Spinal cord (tissue), 10 donors: ENCODE data around the gene FAM204A. TPM values are rescaled to one million over a fixed set of nuclear protein-coding genes. Genes with fewer than 3 reads are reported as not detected.

Experiments used
- DNase-seq, 6 donors: peaks; one replicate each; pipeline versions ENCODE4 v3.0.0 to v3.0.0-alpha.2; 2013 to 2015; ENCODE audit warnings: low spot score in 6 of 6, low read depth in 4 of 6
- H3K27ac ChIP-seq: one replicate; pipeline ENCODE4 v1.5.1; 2013; ENCODE audit warnings: low read depth, low read length, control low read depth
- H3K27me3 ChIP-seq: one replicate; pipeline ENCODE4 v1.6.1; 2013; ENCODE audit warnings: low read length; ENCODE audit not compliant: control insufficient read depth, insufficient read depth
- H3K36me3 ChIP-seq: one replicate; pipeline ENCODE4 v1.6.1; 2013; ENCODE audit warnings: low read length; ENCODE audit not compliant: control insufficient read depth, insufficient read depth
- H3K4me1 ChIP-seq: one replicate; pipeline ENCODE4 v1.6.1; 2013; ENCODE audit warnings: low read length; ENCODE audit not compliant: control insufficient read depth, insufficient read depth
- H3K4me3 ChIP-seq: one replicate; pipeline ENCODE4 v1.5.1; 2013; ENCODE audit warnings: low read depth, low read length, control low read depth
- H3K9me3 ChIP-seq: one replicate; pipeline ENCODE4 v1.6.1; 2013; ENCODE audit warnings: low read length; ENCODE audit not compliant: control insufficient read depth, insufficient read depth
- WGBS: methylation state at CpG from one replicate; pipeline ENCODE4 v1.1.5; 2013; ENCODE audit warnings: missing lambda C conversion rate; ENCODE audit not compliant: insufficient coverage; 5-methylcytosine and 5-hydroxymethylcytosine counted together
- polyA plus RNA-seq, 2 donors: library from polyadenylated mRNA; unstranded; fragments of 120-200 nt; gene quantifications; one replicate each; pipeline ENCODE4 v1.2.1, GENCODE V29; 2013; ENCODE audit not compliant: insufficient read length in 2 of 2
- total RNA-seq, 2 donors: library from RNA; depleted of rRNA in 1 of 2; stranded (reverse); fragments of 120-200 nt in 1 of 2; fragments of >200 nt in 1 of 2; gene quantifications; one replicate each; pipeline versions ENCODE4 v1.2.3 to v1.2.4, GENCODE V29; 2013 to 2014
- donor health status: healthy.

The FAM204A gene
- total and polyA plus RNA-seq, 4 donors = 56.9 to 85.2 (median 63.4) TPM

GRCh38 chr10:118258285-118258684 is 83.8 kb downstream of the FAM204A start:
- peaks cover 15% of the 10 kb centered on the region for H3K27me3 ChIP-seq
- WGBS = no CpG with 5 or more reads among the region's 3 CpGs
- no peaks in the 10 kb centered on the region for H3K36me3 ChIP-seq
- no peak for DNase-seq
- H3K9me3 ChIP-seq = no peaks in the 10 kb centered on the region
- no peak overlapping the region for H3K4me3 ChIP-seq
- no peak overlapping the region for H3K27ac ChIP-seq
- peaks cover 3% of the 10 kb centered on the region for H3K4me1 ChIP-seq

GRCh38 chr10:118256825-118257570 is 85.1 kb downstream of the FAM204A start:
- Histone ChIP-seq H3K9me3 (no peaks in the 10 kb centered on the region), H3K27ac (no peak overlapping the region), H3K27me3 (peaks cover 10% of the 10 kb centered on the region), H3K4me1 (peaks cover 3% of the 10 kb centered on the region), H3K36me3 (no peaks in the 10 kb centered on the region), H3K4me3 (no peak overlapping the region)
- no peak for DNase-seq
- 64% methylated on average over 4 of the region's 7 CpGs for WGBS

- no peak for DNase-seq
- H3K27ac ChIP-seq = no peak overlapping the region
- WGBS = 60% methylated on average over 3 of the region's 5 CpGs
- H3K36me3 ChIP-seq = no peaks in the 10 kb centered on the region
- H3K4me3 ChIP-seq = no peak overlapping the region
- peaks cover 3% of the 10 kb centered on the region for H3K4me1 ChIP-seq
- peaks cover 10% of the 10 kb centered on the region for H3K27me3 ChIP-seq
- H3K9me3 ChIP-seq = no peaks in the 10 kb centered on the region
Observed at GRCh38 chr10:118256209-118256608, 85.9 kb downstream of the FAM204A start.

- DNase-seq = no peak
- Histone ChIP-seq H3K27ac (no peak overlapping the region), H3K27me3 (peaks cover 11% of the 10 kb centered on the region), H3K4me1 (peaks cover 3% of the 10 kb centered on the region), H3K4me3 (no peak overlapping the region), H3K36me3 (no peaks in the 10 kb centered on the region), H3K9me3 (no peaks in the 10 kb centered on the region)
- WGBS = 74% methylated on average over 4 of the region's 8 CpGs
Observed at GRCh38 chr10:118255355-118255754, 86.8 kb downstream of the FAM204A start.

- 63% methylated on average over 2 of the region's 4 CpGs for WGBS
- Histone ChIP-seq H3K27me3 (peaks cover 14% of the 10 kb centered on the region), H3K4me3 (no peak overlapping the region), H3K36me3 (no peaks in the 10 kb centered on the region), H3K4me1 (peaks cover 3% of the 10 kb centered on the region), H3K9me3 (no peaks in the 10 kb centered on the region), H3K27ac (no peak overlapping the region)
- no peak for DNase-seq
Observed at GRCh38 chr10:118254654-118255053, 87.5 kb downstream of the FAM204A start.

GRCh38 chr10:118253397-118253796 is 88.7 kb downstream of the FAM204A start:
- H3K4me1 ChIP-seq = peaks cover 3% of the 10 kb centered on the region
- H3K27ac ChIP-seq = no peak overlapping the region
- DNase-seq = no peak
- no peak overlapping the region for H3K4me3 ChIP-seq
- H3K27me3 ChIP-seq = peaks cover 19% of the 10 kb centered on the region
- no peaks in the 10 kb centered on the region for H3K9me3 ChIP-seq
- WGBS = 98% methylated on average over 3 of the region's 7 CpGs
- no peaks in the 10 kb centered on the region for H3K36me3 ChIP-seq

GRCh38 chr10:118251791-118252190 is 90.3 kb downstream of the FAM204A start:
- no peaks in the 10 kb centered on the region for H3K9me3 ChIP-seq
- no peaks in the 10 kb centered on the region for H3K36me3 ChIP-seq
- peaks cover 25% of the 10 kb centered on the region for H3K27me3 ChIP-seq
- no peak overlapping the region for H3K4me3 ChIP-seq
- H3K27ac ChIP-seq = no peak overlapping the region
- WGBS = 86% methylated on average over 6 of the region's 7 CpGs
- H3K4me1 ChIP-seq = peaks cover 3% of the 10 kb centered on the region
- DNase-seq = no peak

GRCh38 chr10:118249714-118250113 is 92.4 kb downstream of the FAM204A start:
- peaks cover 46% of the 10 kb centered on the region for H3K27me3 ChIP-seq

More at GRCh38 chr10:118249714-118250113, 92.4 kb downstream of the FAM204A start:
- H3K9me3 ChIP-seq = no peaks in the 10 kb centered on the region
- no peak overlapping the region for H3K27ac ChIP-seq
- peaks cover 3% of the 10 kb centered on the region for H3K4me1 ChIP-seq
- no peaks in the 10 kb centered on the region for H3K36me3 ChIP-seq
- no peak for DNase-seq
- H3K4me3 ChIP-seq = no peak overlapping the region
